ENCODE measurements around the gene ARL3. TPM values are rescaled to one million over a fixed set of nuclear protein-coding genes. Genes with fewer than 3 reads are reported as not detected.
"Not testable (repeated sequence)": the region's sequence is repeated elsewhere in the genome, so short reads cannot be mapped to it uniquely, and the experiment has no call there.

The ARL3 gene
- 10 to 100 TPM; 11.3 to 15.8 (median 13.3) TPM for polyA plus RNA-seq (ENCODE audit: insufficient read length in 10 of 10)
- long read RNA-seq, donor 1, transcript ARL3-201 (6 exons, 3,844 nt) = major isoform, 16 of 16 reads
- long read RNA-seq, donor 1, partial matches to known transcripts = 0 of 16 reads
- long read RNA-seq, donor 1, other reads (novel, unspliced or antisense) = 0 of 16 reads
- long read RNA-seq, donor 2, transcript ARL3-201 (6 exons, 3,844 nt) = major isoform, 16 of 16 reads
- long read RNA-seq, donor 2, partial matches to known transcripts = 0 of 16 reads
- long read RNA-seq, donor 2, other reads (novel, unspliced or antisense) = 0 of 16 reads
- long read RNA-seq, donor 3 = 0 reads
- long read RNA-seq, donor 4, transcript ARL3-201 (6 exons, 3,844 nt) = major isoform, 15 of 15 reads
- long read RNA-seq, donor 4, partial matches to known transcripts = 0 of 15 reads
- long read RNA-seq, donor 4, other reads (novel, unspliced or antisense) = 0 of 15 reads
- long read RNA-seq, donor 5, transcript ARL3-201 (6 exons, 3,844 nt) = major isoform, 19 of 19 reads
- long read RNA-seq, donor 5, partial matches to known transcripts = 0 of 19 reads
- long read RNA-seq, donor 5, other reads (novel, unspliced or antisense) = 0 of 19 reads
- long read RNA-seq, donor 6, transcript ARL3-201 (6 exons, 3,844 nt) = major isoform, 27 of 27 reads
- long read RNA-seq, donor 6, partial matches to known transcripts = 0 of 27 reads
- long read RNA-seq, donor 6, other reads (novel, unspliced or antisense) = 0 of 27 reads
- long read RNA-seq, donor 7, transcript ARL3-201 (6 exons, 3,844 nt) = major isoform, 21 of 21 reads
- long read RNA-seq, donor 7, partial matches to known transcripts = 0 of 21 reads
- long read RNA-seq, donor 7, other reads (novel, unspliced or antisense) = 0 of 21 reads
- long read RNA-seq, donor 8, transcript ARL3-201 (6 exons, 3,844 nt) = major isoform, 15 of 23 reads
- long read RNA-seq, donor 8, partial matches to known transcripts = 8 of 23 reads
- long read RNA-seq, donor 8, other reads (novel, unspliced or antisense) = 0 of 23 reads
- long read RNA-seq, donor 9, partial matches to known transcripts = 0 of 3 reads
- long read RNA-seq, donor 9, other reads (novel, unspliced or antisense) = 0 of 3 reads

- peak; percentile 99 to 100 (median 99) for DNase-seq
These were observed at the start of gene ARL3 for GRCh38 chr10:102713814-102714620. ARL3 (minus strand) TSS chr10:102714397; CDS start chr10:102714275, 122 bp downstream.

- no peak for DNase-seq
These were observed 48.9 kb upstream of the ARL3 start for GRCh38 chr10:102763037-102763607.

GRCh38 chr10:102762401-102763015 is 48.3 kb upstream of the ARL3 start:
- DNase-seq = no peak

GRCh38 chr10:102761981-102762380 is 47.8 kb upstream of the ARL3 start:
- DNase-seq = no peak

- DNase-seq = no peak
These were observed 45.5 kb upstream of the ARL3 start for GRCh38 chr10:102759497-102760210.

GRCh38 chr10:102758933-102759262 is 44.7 kb upstream of the ARL3 start:
- not testable (repeated sequence) for DNase-seq

GRCh38 chr10:102758240-102758932 is 44.2 kb upstream of the ARL3 start:
- DNase-seq = no peak

GRCh38 chr10:102757323-102757722 is 43.1 kb upstream of the ARL3 start:
- DNase-seq = no peak

- DNase-seq = no peak
These were observed 39.5 kb upstream of the ARL3 start for GRCh38 chr10:102753718-102754117.

- peak; percentile 59 to 74 (median 59) for DNase-seq
These were observed 38.9 kb upstream of the ARL3 start for GRCh38 chr10:102752934-102753664.

GRCh38 chr10:102752266-102752930 is 38.2 kb upstream of the ARL3 start:
- DNase-seq = peak; percentile 51 to 62 (median 58)

GRCh38 chr10:102745157-102745556 is 31.0 kb upstream of the ARL3 start:
- DNase-seq = no peak

GRCh38 chr10:102744374-102745051 is 30.3 kb upstream of the ARL3 start:
- DNase-seq = peak in 1 of 3 donors; percentile 54

GRCh38 chr10:102743588-102744373 is 29.6 kb upstream of the ARL3 start, which contains the start of gene WBP1L:
WBP1L (plus strand) TSS chr10:102743948; CDS start chr10:102744054, 106 bp downstream.
- peak; percentile 99 to 100 (median 100) for DNase-seq

- no peak for DNase-seq
These were observed 28.9 kb upstream of the ARL3 start for GRCh38 chr10:102743078-102743587.

GRCh38 chr10:102742313-102742712 is 28.1 kb upstream of the ARL3 start:
- DNase-seq = not testable (repeated sequence)

All from muscle of back (tissue), 13 donors.